HepG2 (cell line): ENCODE data around the gene STK32C. TPM values are rescaled to one million over a fixed set of nuclear protein-coding genes. Genes with fewer than 3 reads are reported as not detected.

Source experiments
- ATAC-seq: fragments of 200-7000 bp; cut with Tn5 transposase; 3 replicates; pipeline ENCODE4 v1.9.1; 2020; ENCODE audit warnings: mild to moderate bottlenecking, moderate library complexity
- BruUV-seq: library from RNA; stranded (reverse); fragments of 400-500 nt; replicated peaks from 2 replicates; lab custom pipeline; 2021; lab: Mats Ljungman, UMichigan
- CTCF ChIA-PET: fragments of 300-600 bp; formaldehyde crosslinking; extraction: SDS; loops from one replicate; lab custom pipeline; 2021; ENCODE audit warnings: low total read pairs, inconsistent platforms, low intra/inter-chr PET ratio; lab: Yijun Ruan, JAX
- POLR2A ChIA-PET: fragments of 350-600 bp; sonication (Branson Sonifier 250); formaldehyde crosslinking; loops from one replicate; lab custom pipeline; 2020; ENCODE audit warnings: antibody characterized with exemption, inconsistent platforms; lab: Yijun Ruan, JAX
- DNase-seq: peaks from one replicate; pipeline ENCODE4 v3.0.0-alpha.2; 2015; ENCODE audit warnings: low spot score
- FAIRE-seq: peaks from 3 replicates; lab custom pipeline; 2011; peaks lifted over from hg19 to GRCh38; lab: Jason Lieb, UNC
- H2AFZ ChIP-seq: one replicate; pipeline ENCODE4 v1.6.1; 2011; ENCODE audit warnings: low read length, inconsistent platforms
- H3K27ac ChIP-seq: fragments of 300-600 bp; 3 replicates; pipeline ENCODE4 v1.8.0; 2011; ENCODE audit warnings: mixed run types, mild to moderate bottlenecking, mixed read lengths, low read length, inconsistent platforms; ENCODE audit not compliant: insufficient read depth; ENCODE audit errors: extremely low read length
- H3K27me3 ChIP-seq, 2 experiments: fragments of 200-600 bp in 1 of 2; 2 replicates in 1 of 2; 3 replicates in 1 of 2; pipeline versions ENCODE4 v1.6.0 to v1.8.0; 2011; ENCODE audit warnings: low read length in 2 of 2, mild to moderate bottlenecking in 2 of 2, moderate library complexity in 2 of 2, inconsistent platforms in 1 of 2; ENCODE audit not compliant: insufficient read depth in 2 of 2, control insufficient read depth in 1 of 2
- H3K36me3 ChIP-seq, 2 experiments: fragments of 200-600 bp in 1 of 2; replicated peaks in 1 of 2; 2 replicates in 1 of 2; 3 replicates in 1 of 2; pipeline versions ENCODE4 v1.5.1 to v1.8.0; 2011; ENCODE audit warnings: low read length in 2 of 2, inconsistent platforms in 1 of 2; ENCODE audit not compliant: insufficient read depth in 2 of 2, control insufficient read depth in 1 of 2
- H3K4me1 ChIP-seq: 2 replicates; pipeline ENCODE4 v1.5.1; 2012; ENCODE audit warnings: low read length, inconsistent platforms; ENCODE audit not compliant: insufficient read depth
- H3K4me2 ChIP-seq: 2 replicates; pipeline ENCODE4 v1.6.0; 2011; ENCODE audit warnings: low read depth, low read length, inconsistent platforms
- H3K4me3 ChIP-seq, 3 experiments: fragments of 200-600 bp in 1 of 3; sonication (generic), shearing (Covaris generic) in 1 of 3; replicated peaks in 1 of 3; 2 replicates each; pipeline ENCODE4 v1.5.1; 2011 to 2016; ENCODE audit warnings: low read length in 3 of 3, inconsistent platforms in 2 of 3, low read depth in 2 of 3, mild to moderate bottlenecking in 2 of 3, control low read depth in 1 of 3, mixed read lengths in 1 of 3; ENCODE audit not compliant: insufficient read depth in 1 of 3
- H3K79me2 ChIP-seq: one replicate; pipeline ENCODE4 v1.6.1; 2011; ENCODE audit warnings: low read length, inconsistent platforms; ENCODE audit not compliant: insufficient read depth
- H3K9ac ChIP-seq: 2 replicates; pipeline ENCODE4 v1.6.0; 2011; ENCODE audit warnings: mild to moderate bottlenecking, low read depth, low read length, inconsistent platforms; ENCODE audit not compliant: insufficient read depth
- H3K9me3 ChIP-seq: 2 replicates; pipeline ENCODE4 v1.5.1; 2012; ENCODE audit warnings: mild to moderate bottlenecking, low read length
- H4K20me1 ChIP-seq: 2 replicates; pipeline ENCODE4 v1.6.0; 2011; ENCODE audit warnings: inconsistent platforms, mild to moderate bottlenecking, low read length, moderate library complexity; ENCODE audit not compliant: insufficient read depth
- ARNT ChIP-seq: fragments of 450-650 bp; IDR thresholded peaks from 2 replicates; pipeline ENCODE4 v1.6.1; 2017
- CEBPG ChIP-seq: IDR thresholded peaks from 2 replicates; pipeline ENCODE4 v1.6.1; 2016
- GPN1 ChIP-seq: sonication (generic); formaldehyde crosslinking; IDR thresholded peaks from 2 replicates; pipeline ENCODE4 v1.5.1; 2020; ENCODE audit warnings: missing genetic modification reagents, borderline replicate concordance
- NFIB ChIP-seq: sonication (generic); formaldehyde crosslinking; IDR thresholded peaks from 2 replicates; pipeline ENCODE4 v1.9.0; 2021; ENCODE audit warnings: missing genetic modification reagents, mild to moderate bottlenecking, borderline replicate concordance
- PHF5A ChIP-seq: IDR thresholded peaks from one replicate; pipeline ENCODE4 v1.6.1; 2018; ENCODE audit warnings: low read depth, missing genetic modification reagents; ENCODE audit not compliant: unreplicated experiment
- PLRG1 ChIP-seq: fragments of 450-650 bp; conservative IDR thresholded peaks from 2 replicates; pipeline ENCODE4 v1.6.1; 2016
- RAD51 ChIP-seq: fragments of 450-650 bp; IDR thresholded peaks from 2 replicates; pipeline ENCODE4 v1.6.1; 2016; ENCODE audit warnings: borderline replicate concordance
- SAP130 ChIP-seq: IDR thresholded peaks from 2 replicates; pipeline ENCODE4 v1.6.1; 2016; ENCODE audit warnings: low read depth
- SMAD3 ChIP-seq: sonication (generic); formaldehyde crosslinking; IDR thresholded peaks from 2 replicates; pipeline ENCODE4 v1.4.0; 2020; ENCODE audit warnings: missing genetic modification reagents
- STAT5B ChIP-seq: sonication (generic); formaldehyde crosslinking; IDR thresholded peaks from 2 replicates; pipeline ENCODE4 v1.4.0; 2020; ENCODE audit warnings: missing genetic modification reagents
- ZFP36L1 ChIP-seq: sonication (generic); formaldehyde crosslinking; IDR thresholded peaks from 2 replicates; pipeline ENCODE4 v1.8.0; 2022; ENCODE audit warnings: mild to moderate bottlenecking, missing genetic modification reagents, moderate library complexity
- ZNF232 ChIP-seq: sonication (generic); formaldehyde crosslinking; IDR thresholded peaks from 2 replicates; pipeline ENCODE4 v1.4.0; 2020; ENCODE audit warnings: missing genetic modification reagents, borderline replicate concordance
- ZNF407 ChIP-seq: sonication (generic); formaldehyde crosslinking; IDR thresholded peaks from one replicate; pipeline ENCODE4 v1.5.1; 2020; ENCODE audit warnings: mild to moderate bottlenecking, missing genetic modification reagents; ENCODE audit errors: not compliant biosample characterization
- ZNF691 ChIP-seq: sonication (generic); formaldehyde crosslinking; IDR thresholded peaks from 2 replicates; pipeline ENCODE4 v1.4.0; 2020; ENCODE audit warnings: missing genetic modification reagents, low read depth, mild to moderate bottlenecking, borderline replicate concordance
- ZNF850 ChIP-seq: sonication (generic); formaldehyde crosslinking; conservative IDR thresholded peaks from 2 replicates; pipeline ENCODE4 v1.9.0; 2021; ENCODE audit warnings: mild to moderate bottlenecking, missing genetic modification reagents
- ZSCAN20 ChIP-seq: sonication (generic); formaldehyde crosslinking; IDR thresholded peaks from 2 replicates; pipeline ENCODE4 v1.4.0; 2020; ENCODE audit warnings: missing genetic modification reagents, mild to moderate bottlenecking, borderline replicate concordance
- ZSCAN21 ChIP-seq: sonication (generic); formaldehyde crosslinking; IDR thresholded peaks from 2 replicates; pipeline ENCODE4 v1.8.0; 2022; ENCODE audit warnings: mild to moderate bottlenecking, missing genetic modification reagents, moderate library complexity, borderline replicate concordance
- WGBS: methylation state at CpG from one replicate; pipeline ENCODE4 v1.1.6; 2017; ENCODE audit warnings: low lambda C conversion rate; 5-methylcytosine and 5-hydroxymethylcytosine counted together
- in situ Hi-C: cut with HindIII; loops from 2 replicates; pipeline ENCODE4 v1.10.0; 2017; ENCODE audit warnings: low pct_unique_long_range_greater_than_20kb; ENCODE audit not compliant: extremely low pct_ligation_motif_present
- intact Hi-C: fragments of 100-400 bp; cut with micrococcal nuclease; formaldehyde crosslinking; loops from one replicate; pipeline ENCODE4 v1.10.0; 2022; ENCODE audit not compliant: unreplicated experiment
- polyA plus RNA-seq, 8 experiments: library from polyadenylated mRNA; depleted of rRNA in 3 of 8; stranded (reverse) in 7 of 8; unstranded in 1 of 8; fragments of >200 nt; fragmentation: Illumina TruSeq in 4 of 8; extraction: Trizol in 4 of 8; gene quantifications; 2 replicates each; pipeline versions ENCODE4 v1.2.1 to v1.2.3, GENCODE V29; 2011 to 2016; ENCODE audit warnings: low read depth in 4 of 8, missing spikeins in 1 of 8, mixed read lengths in 1 of 8; ENCODE audit not compliant: insufficient read depth in 1 of 8
- total RNA-seq, 5 experiments: library from RNA; depleted of rRNA; stranded (reverse); fragments of >200 nt; fragmentation: Illumina TruSeq; extraction: Trizol; gene quantifications; 2 replicates each; pipeline ENCODE4 v1.2.3, GENCODE V29; 2016; ENCODE audit warnings: low read depth in 1 of 5

Gene STK32C
- total and polyA plus RNA-seq, 2 of the 13 experiments (the other 11 are each of a cell fraction or from before 2014, with no cell fraction given), result 10.9 to 19.4 TPM

GRCh38 chr10:132271458-132272230, 36.1 kb downstream of the STK32C start:
- H3K9ac ChIP-seq, result no peak overlapping the region

More at GRCh38 chr10:132271458-132272230, 36.1 kb downstream of the STK32C start:
- H3K27ac ChIP-seq, result no peak overlapping the region
- POLR2A ChIA-PET, result no interaction called here
- no peak overlapping the region for H2AFZ ChIP-seq
- H3K9me3 ChIP-seq, result no peaks in the 10 kb centered on the region
- no peaks in the 10 kb centered on the region for H3K36me3 ChIP-seq
- no peak for ATAC-seq
- WGBS, result 75% methylated on average over 12 of the region's 27 CpGs
- no peak overlapping the region for H3K4me3 ChIP-seq
- DNase-seq, result no peak
- H3K79me2 ChIP-seq, result no peaks in the 10 kb centered on the region
- no peaks in the 10 kb centered on the region; a peak in 1 of 5 replicates for H3K27me3 ChIP-seq
- intact Hi-C loops, result no loop called here
- no TSS peak for BruUV-seq
- no peak for TF ChIP-seq ZSCAN20 (CRISPR knock-in tag)
- no peak for TF ChIP-seq NFIB
- no peak for TF ChIP-seq ZNF850 (CRISPR knock-in tag)
- TF ChIP-seq ZFP36L1 (CRISPR knock-in tag), result no peak
- no peak for TF ChIP-seq ZNF691 (CRISPR knock-in tag)
- no peak for TF ChIP-seq ZNF232
- TF ChIP-seq SAP130 (CRISPR knock-in tag), result no peak
- no peak for TF ChIP-seq STAT5B (CRISPR knock-in tag)
- no peak for TF ChIP-seq ARNT
- TF ChIP-seq RAD51, result no peak
- TF ChIP-seq SMAD3 (CRISPR knock-in tag), result no peak
- no peak for TF ChIP-seq ZSCAN21 (CRISPR knock-in tag)
- TF ChIP-seq ZNF407, result no peak
- TF ChIP-seq CEBPG (CRISPR knock-in tag), result no peak
- no peak for TF ChIP-seq PHF5A (CRISPR knock-in tag)
- no peak for TF ChIP-seq PLRG1
- no peak for TF ChIP-seq GPN1 (CRISPR knock-in tag)
- TF ChIP-seq, all 625 proteins: peak for 0
- CTCF ChIA-PET, result no interaction called here
- FAIRE-seq, result no peak
- Histone ChIP-seq H3K4me2 (no peak overlapping the region), H4K20me1 (no peaks in the 10 kb centered on the region; the same call in 1 of the 2 replicates), H3K4me1 (no peaks in the 10 kb centered on the region)
- in situ Hi-C loops, result no loop called here
